Epithelial cell of prostate (primary cell): Measurements from ENCODE around the gene COPZ1.
A peak's percentile ranks its signal among the peaks of the same experiment; 100 is the strongest.

ENCODE experiments used
- DNase-seq: peaks from one replicate; pipeline ENCODE4 v3.0.0-alpha.2; 2011; ENCODE audit warnings: low read depth, low spot score
- H3K27ac ChIP-seq: fragments of 450-650 bp; 2 replicates; pipeline ENCODE4 v1.5.1; 2017; ENCODE audit warnings: mild to moderate bottlenecking

The COPZ1 gene

GRCh38 chr12:54390668-54391551 lies 66.0 kb downstream of the COPZ1 start:
- no peak for DNase-seq
- H3K27ac ChIP-seq, result peak overlapping the region; percentile 90

DNA sequence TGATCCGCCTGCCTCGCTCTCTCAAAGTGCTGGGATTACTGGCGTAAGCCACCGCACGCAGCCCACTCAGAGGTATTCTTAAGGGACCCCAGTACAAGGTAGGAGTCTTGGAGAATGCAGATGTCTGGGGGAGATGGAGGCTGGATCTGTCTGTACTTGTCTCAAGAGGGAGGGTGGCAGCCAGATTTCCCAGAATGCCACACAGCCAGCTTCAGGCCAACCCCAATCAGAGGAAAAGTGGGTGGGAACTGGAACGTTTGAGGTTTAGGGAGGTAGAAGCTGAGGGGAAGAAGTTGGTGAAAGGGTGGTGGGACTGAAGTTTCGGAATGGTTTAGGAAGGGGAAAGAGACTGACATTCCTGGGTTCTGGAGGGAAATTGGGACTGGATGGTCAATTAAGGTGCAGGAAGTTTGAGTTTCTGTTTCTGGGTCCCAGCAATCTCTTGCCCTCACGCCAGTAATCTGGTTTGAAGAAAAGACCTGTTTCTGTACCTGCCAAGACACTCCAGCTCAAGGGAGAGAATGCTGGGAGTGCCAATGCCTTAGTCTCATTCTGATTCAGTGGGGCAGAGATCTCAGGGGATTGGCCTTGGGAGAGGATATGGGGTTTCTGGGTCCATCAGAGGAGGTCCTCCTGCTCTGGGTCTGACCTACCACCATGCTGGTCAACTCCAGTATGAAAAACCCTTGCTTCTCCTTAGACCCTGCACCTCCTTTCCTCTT lies 67.7 kb downstream of the COPZ1 start:
- H3K27ac ChIP-seq, result peak overlapping the region; percentile 73
- DNase-seq, result no peak

- no peak for DNase-seq
- H3K27ac ChIP-seq, result peak overlapping the region; percentile 73
These were observed 68.3 kb downstream of the COPZ1 start for GRCh38 chr12:54393207-54393609.

- DNase-seq, result no peak
- peak overlapping the region; percentile 73 for H3K27ac ChIP-seq
These were observed 68.8 kb downstream of the COPZ1 start for GRCh38 chr12:54393743-54394142.

GRCh38 chr12:54394281-54394719 lies 69.4 kb downstream of the COPZ1 start:
- H3K27ac ChIP-seq, result peak overlapping the region; percentile 73
- DNase-seq, result no peak

GRCh38 chr12:54394986-54395385 lies 70.1 kb downstream of the COPZ1 start:
- DNase-seq, result no peak
- no peak overlapping the region for H3K27ac ChIP-seq

GRCh38 chr12:54395545-54395944 lies 70.6 kb downstream of the COPZ1 start:
- no peak overlapping the region for H3K27ac ChIP-seq
- no peak for DNase-seq

DNA sequence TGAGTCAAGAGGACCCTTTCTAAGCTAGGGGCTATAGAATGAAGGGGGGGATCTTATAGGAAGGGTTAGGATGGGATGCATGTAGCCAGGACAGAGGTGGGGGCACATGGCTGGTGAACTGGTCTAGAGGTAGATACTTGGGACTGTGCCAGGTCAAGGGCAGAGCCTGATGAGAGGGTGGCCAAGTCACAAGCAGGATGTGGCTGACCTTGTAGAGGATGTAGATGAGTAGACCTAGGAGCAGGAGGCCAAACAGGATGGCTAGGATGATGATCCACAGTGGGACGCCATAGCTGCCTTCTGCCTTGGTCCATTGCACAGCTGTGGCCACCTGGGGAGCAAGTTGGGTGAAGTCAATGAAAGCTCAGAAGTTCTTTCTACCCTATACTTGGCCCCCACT lies 72.2 kb downstream of the COPZ1 start:
- DNase-seq, result no peak
- H3K27ac ChIP-seq, result no peak overlapping the region

GRCh38 chr12:54398218-54398617 lies 73.3 kb downstream of the COPZ1 start:
- H3K27ac ChIP-seq, result no peak overlapping the region
- DNase-seq, result no peak

DNA sequence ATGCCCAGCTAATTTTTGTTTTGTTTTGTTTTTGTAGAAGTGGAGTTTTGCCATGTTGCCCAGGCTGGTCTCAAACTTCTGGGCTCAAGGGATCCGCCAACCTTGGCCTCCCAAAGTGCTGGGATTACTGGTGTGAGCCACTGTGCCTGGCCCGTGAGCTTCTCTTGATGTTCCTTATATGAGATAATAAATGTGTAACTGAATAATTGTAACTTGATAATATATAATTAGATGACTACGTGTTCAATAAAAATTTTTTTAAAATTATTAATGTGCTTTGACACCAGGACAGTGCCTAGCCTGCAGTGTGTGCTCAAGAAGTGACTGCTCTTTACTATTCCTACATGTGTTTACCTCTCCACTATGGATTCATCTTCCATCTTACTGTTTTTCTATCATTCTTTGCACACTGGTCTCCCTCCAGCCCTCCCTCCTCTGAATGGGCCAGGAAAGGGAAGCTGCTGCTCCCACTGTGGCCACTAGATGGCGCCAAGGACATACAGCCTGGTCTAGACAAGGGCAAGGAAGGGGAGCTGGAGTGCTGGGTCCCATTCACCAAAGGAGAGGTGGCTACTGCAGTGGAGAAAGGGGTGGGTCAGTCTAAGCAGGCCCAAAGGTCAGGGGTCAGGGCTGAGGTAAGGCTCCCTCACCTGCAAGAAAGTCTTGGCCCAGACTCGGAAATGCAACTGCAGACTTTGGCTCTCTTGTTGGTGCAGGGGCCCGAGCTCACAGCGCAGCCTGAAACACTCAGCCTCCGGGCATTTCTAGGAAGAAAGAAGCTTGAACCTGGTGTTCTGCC lies 74.3 kb downstream of the COPZ1 start:
- peak; percentile 27 for DNase-seq
- no peak overlapping the region for H3K27ac ChIP-seq

- no peak for DNase-seq
- H3K27ac ChIP-seq, result no peak overlapping the region
These were observed 76.2 kb downstream of the COPZ1 start for GRCh38 chr12:54401119-54401518.
